SKM-1 (cell line): ENCODE measurements around the gene SLC35E2B.
"Not testable (repeated sequence)": the region's sequence is repeated elsewhere in the genome, so short reads cannot be mapped to it uniquely, and the experiment has no call there.

Source experiments
- DNase-seq: peaks from one replicate; lab custom pipeline; 2025; ENCODE audit not compliant: unreplicated experiment; lab: John Stamatoyannopoulos, UW

SLC35E2B gene

DNA sequence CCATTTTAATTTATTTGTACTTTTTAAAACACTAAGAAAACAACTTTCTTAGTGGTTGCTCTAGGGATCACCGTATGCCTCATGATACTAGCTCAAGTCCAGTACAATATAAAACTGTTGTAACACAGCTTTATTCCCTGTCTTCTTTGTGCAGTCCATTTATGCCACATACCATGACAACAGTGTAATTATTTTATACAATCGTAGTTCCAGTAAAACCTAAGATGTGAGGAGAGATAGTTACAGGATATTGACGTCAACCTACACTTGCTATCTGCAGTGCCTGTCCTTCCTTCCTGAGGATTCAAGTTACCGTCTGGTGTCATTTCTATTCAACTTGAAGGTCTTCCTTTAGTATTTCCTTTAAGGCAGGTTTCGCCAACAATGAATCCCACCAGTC lies 46.3 kb downstream of the SLC35E2B start:
- DNase-seq = not testable (repeated sequence)

DNA sequence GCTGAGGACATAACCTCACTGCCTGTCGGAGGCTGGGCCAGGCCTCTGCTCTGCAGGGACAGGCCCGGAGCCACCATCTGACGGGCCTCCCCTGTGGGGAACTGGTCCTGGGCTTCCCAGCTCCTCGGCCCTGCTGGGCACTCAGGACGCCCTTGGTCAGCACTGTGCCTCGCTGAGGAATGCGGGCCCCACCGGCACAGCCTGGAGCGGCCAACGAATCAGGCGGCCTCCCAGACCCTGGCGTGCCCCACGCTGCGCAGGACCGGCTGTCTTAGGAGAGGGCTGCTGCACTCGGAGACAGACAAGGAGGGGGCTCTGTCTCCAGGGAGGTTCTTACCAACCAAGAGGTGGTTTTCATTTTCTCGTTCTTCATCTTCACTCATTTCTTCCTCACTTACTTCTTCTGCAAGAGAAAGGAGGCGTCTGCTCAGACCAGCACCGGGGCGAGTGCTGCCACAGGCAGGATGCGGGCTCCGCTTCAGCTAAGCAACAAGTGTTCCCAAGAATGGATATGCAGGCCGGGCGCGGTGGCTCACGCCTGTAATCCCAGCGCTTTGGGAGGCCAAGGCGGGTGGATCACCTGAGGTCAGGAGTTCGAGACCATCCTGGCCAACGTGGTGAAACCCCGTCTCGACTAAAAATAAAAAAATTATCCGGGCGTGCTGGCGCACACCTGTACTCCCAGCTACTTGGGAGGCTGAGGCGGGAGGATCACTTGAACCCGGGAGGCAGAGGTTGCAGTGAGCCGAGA lies 51.7 kb downstream of the SLC35E2B start:
- not testable (repeated sequence) for DNase-seq

DNA sequence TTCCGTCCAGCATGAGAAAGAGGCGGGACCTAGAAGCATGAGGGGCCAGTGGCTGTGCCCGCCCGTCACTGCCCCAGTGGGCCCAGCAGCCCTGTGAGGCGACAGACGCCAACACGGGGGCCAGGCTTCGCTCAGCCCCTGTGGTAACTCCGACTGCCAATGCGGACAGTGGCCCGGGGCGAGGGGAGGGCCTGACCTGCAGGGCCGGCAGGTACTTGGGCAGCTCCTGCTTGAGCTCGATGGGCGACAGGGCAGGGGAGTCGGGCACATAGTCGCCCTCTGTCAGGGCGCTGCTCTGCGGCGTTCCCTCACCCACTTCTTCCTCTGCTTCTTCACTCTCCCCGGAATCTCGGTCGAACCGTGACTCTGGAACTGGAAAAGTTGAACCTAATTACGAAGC lies 52.5 kb downstream of the SLC35E2B start:
- not testable (repeated sequence) for DNase-seq

DNA sequence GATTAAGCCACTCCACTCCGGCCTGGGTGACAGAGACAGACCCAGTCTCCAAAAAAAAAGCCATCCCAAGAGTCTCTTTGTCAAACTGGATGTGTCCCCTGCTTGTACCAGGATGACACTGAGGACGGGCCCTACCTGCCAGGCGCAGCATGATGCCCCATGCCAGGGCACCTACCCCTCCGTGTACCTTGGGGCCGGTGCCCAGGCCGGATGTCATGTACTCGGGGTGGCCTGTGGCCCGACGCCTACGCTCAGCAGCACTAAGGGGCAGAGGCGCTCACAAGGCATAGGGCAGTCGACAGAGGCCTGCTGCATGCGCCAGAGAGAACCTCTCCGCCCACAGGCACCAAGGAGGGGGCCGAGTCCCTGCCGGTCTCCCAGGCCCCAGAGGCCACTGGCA lies 53.2 kb downstream of the SLC35E2B start:
- not testable (repeated sequence) for DNase-seq

DNA sequence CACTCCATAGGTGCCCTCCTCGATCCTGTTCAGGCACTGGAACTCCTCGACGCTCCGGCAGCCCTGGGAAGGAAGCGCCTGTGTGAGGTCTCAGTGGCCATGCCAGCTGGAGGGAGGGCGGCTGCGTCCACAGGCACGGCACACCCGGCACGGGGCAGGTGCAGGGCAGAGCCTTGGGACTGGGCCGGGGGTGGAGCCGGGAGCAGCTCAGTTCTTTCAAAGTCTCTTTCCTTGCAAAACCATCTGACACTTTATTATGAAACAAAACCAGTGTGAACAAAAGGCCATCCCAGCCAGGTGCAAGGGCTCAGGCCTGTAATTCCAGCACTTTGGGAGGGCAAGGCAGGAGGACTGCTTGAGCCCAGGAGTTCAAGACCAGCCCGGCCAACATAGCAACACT lies 54.1 kb downstream of the SLC35E2B start:
- not testable (repeated sequence) for DNase-seq

DNA sequence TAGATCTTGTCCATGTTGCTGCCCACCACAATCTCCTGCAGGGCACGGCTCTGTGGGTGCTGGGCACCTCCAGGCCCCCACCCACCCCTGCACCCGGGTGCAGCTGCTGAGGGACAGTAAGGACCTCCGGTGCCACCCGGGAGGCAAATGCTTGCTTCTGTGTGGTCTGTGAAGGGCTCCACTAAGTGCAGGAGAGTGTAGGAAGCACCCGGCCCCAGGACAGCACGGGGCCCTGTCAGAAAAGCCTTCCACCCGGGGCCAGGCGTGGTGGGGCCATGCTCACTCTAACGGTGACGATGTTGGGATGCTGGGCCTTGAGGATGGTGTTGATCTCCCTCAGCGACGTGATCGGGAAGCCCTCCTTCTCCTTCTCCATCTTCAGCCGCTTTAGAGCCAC lies 55.1 kb downstream of the SLC35E2B start:
- DNase-seq = not testable (repeated sequence)

DNA sequence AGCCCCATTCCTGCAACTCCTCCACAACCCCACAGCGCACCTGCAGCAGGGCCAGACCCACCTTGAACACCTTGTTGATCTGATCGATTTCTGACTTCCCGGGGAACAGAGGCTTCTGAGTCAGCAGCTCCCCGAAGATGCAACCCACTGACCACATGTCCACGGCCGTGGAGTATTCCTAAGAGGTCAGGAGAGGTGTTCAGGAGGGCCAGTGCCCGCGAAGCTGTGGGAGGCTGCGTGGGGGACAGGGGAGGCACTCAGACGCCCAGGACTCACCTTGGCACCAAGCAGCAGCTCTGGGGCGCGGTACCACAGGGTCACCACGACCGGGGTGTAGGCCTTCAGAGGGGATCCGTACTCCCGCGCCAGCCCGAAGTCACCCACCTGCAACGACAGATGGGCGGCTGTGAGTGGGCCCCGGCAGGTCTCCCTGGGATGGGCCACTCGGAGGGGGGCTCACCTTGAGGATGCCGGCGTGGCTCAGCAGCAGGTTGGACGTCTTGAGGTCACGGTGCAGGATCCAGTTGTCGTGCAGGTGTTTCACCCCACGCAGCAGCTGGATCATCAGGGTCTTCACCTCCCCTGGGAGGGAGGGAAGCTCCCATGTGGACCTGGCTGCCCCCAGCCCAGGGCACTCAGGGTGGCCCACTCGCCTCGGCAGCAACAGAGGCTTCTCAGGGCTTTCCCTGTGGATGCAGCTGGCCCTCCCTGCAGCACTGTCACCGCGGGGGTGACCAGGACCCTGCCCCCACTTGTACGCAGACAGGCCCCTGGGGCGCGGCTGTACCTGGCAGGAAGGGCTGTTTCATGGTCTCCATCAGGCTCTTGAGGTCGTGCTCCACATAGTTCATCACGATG lies 55.7 kb downstream of the SLC35E2B start:
- DNase-seq = not testable (repeated sequence)

DNA sequence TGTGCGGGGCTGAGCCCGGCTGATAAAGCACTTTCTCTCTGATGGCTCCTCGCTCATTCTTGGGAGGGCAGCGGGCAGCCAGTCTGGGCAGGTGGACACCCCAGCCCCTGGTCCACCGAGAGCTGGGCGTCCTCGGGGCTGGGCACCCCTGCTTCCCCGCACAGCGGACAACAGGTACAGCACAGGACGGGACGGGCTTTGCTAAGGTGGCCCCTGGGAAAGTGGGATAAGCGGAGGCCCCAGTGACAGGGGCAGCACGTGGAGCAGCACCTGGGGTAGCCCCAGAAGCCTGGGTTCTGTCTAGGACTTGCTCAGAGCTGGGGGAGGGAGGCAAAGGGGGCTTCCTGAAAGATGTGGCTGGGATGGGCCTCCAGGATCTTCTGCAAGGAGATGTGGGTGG lies 58.0 kb downstream of the SLC35E2B start:
- not testable (repeated sequence) for DNase-seq

DNA sequence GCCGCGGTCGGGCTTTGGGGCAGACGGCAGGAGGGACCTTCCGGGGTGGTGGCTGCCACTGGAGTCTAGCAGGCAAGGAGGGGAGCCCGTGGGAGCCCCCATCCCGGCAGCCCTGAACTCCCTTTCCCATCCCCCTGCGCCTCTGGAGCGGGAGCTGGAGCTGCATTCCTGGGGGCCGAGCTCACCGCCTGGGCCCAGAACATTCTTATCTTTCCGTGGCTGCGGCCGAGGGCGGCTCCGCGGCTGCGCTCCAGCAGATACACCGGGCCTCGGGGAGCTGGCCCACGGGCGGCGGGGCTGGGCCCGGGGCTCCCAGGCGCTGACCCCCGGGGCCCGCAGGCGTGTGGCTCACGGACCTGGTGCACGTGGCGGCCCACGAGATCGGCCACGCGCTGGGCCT lies 59.2 kb downstream of the SLC35E2B start:
- not testable (repeated sequence) for DNase-seq

DNA sequence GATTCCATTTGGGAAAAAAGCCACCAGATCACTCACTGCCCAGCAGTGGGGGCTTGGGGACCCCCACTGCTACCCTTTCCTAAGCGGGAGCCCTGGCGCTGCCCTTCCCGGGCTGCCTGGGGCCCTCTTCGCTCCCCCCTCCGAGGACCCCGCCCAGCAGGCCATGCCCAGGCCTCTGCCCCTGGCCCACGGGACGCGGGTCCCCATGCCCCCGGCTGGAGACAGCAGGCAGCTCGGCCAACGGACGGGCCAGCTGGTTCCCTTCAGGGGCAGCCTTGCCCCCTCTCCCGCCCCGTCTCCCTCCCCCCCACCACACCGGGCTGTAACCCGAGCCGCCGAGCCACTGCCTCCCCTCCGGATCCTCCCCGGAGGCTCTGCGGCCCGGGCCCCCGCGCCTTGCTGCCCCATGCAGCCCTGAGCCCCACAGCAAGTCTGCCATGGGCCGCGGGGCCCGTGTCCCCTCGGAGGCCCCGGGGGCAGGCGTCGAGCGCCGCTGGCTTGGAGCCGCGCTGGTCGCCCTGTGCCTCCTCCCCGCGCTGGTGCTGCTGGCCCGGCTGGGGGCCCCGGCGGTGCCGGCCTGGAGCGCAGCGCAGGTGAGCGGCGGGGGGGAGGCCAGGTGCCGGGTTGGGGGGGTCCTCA lies 60.7 kb downstream of the SLC35E2B start, which contains the start of gene MMP23B:
TSS of gene MMP23B (plus strand) at position 392 of the 639 bp plus-strand sequence. CDS start at position 438, 46 bp downstream.
- no peak for DNase-seq

DNA sequence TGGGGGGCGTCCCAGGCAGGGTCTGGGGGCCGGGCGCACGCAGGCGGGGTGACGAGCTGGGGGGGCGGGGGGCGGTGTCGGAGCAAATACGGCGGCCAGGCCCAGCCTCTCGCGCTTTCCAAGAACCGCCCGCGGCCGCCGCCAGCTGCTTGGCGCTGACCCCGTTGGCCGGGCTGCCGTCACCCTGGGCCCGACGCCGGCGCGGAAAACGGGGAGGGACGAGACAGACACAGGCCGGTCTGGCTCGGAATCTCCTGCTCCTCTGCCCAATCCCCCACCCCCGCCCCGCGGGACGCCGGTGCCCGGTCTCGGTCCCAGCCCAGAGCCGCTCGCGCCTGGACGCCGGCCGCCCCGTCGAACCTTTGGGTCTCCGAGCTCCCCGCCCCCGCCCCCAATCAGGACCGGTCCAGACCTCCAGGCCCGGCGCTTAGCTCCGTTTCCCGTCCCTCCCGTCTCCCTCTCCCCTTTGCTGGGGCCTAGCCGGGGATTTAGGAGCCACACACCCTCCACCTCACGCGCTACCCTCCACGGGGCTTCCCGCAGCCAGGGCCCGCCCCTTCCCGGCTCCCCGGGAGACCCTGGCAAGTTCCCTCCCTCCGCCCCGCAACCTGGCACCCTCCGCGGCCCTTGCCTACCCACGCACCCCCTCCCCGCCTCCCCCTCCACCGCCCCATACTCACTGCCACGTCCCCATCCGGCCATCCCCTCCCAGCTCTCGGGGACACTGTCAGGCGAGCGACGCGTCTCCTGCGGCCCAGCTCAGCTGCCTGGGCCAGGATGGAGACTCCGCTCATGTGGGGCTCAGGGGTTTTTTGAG lies 61.4 kb downstream of the SLC35E2B start:
- no peak for DNase-seq

DNA sequence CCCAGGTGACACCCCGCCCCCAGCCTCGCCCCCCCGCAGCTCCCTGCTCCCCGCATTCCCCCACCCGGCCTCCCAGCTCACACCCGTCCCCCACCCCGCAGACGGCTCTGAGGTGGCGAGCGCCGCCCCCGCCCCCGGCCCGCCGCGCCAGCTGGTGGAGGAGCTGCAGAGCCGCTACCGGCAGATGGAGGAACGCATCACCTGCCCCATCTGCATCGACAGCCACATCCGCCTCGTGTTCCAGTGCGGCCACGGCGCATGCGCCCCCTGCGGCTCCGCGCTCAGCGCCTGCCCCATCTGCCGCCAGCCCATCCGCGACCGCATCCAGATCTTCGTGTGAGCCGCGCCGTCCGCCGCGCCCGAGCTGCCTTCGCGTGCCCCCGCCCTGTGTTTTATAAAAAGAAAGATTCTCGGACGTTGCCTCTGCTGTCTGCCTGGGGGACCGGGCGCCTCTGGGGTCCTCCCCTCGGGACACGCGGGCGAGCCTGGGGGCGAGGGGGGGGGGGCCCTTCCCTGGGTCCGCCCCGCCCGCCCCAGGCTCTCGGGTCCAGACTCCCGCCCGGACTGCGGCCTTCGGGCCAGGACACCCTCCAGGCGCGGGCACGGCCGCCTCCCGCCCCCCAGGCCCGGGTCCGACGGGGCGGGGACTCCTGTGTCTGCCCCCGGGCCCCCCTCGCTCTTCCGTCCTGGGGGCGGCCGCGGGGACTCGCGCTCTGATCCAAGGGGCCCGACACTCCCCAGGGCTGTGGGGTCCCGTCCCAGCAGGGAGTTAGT lies 62.2 kb downstream of the SLC35E2B start:
- no peak for DNase-seq

DNA sequence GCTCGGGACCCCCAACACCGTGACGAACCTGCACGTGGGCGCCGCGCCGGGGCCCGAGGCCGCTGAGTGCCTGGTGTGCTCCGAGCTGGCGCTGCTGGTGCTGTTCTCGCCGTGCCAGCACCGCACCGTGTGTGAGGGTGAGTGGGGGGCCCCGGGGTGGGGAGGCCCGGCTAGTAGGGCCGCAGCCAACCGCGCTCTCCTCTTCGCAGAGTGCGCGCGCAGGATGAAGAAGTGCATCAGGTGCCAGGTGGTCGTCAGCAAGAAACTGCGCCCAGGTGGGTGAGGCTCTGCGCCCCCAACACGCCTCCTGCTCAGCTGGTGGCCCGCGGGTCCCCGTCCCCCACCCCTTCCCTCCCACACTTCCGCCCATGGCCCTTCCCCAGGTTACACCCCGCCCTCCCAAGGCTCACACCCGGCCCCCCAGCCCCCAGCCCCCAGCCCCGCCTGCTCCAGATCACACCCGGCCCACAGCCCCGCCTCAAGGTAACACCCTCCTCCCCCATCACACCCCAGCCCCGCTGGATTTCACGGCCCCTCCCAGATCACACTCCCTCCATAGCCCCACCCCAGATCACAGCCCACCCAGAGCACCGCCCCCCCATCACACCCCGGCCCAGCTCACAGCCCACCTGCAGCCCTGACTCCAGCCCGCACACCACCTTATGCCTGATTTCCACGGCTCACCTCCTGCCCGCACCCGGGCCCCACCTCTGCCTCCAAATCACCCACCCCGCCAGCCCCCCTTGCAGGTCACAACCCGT lies 63.0 kb downstream of the SLC35E2B start:
- no peak for DNase-seq

DNA sequence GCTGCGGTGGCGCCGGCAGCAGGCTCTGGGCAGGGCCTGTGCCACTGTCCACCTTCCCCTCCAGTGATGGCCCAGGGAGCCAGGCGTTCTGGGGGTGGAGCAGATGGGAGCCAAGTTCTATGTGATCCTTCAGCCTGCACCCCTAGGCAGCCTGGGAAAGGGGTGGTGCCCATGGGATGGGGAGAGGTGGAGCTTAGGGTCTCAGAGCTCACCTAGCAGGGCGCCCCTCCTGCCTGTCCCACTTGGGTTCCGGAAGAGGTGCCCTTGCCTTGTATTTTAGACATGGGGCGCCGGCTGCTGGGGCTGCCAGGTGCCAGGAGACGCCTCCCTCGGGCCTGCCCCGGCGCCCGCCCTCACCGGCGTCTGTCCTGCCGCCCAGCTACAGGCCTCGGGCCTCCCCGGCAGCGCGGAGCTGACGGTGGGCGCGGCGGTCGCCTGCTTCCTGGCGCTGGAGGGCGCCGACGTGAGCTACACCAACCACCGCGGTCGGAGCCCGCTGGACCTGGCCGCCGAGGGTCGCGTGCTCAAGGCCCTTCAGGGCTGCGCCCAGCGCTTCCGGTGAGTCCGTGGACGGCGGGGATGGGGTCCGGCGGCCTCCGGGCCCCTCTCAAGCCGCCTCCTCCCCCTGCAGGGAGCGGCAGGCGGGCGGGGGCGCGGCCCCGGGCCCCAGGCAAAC lies 63.7 kb downstream of the SLC35E2B start:
- DNase-seq = no peak

DNA sequence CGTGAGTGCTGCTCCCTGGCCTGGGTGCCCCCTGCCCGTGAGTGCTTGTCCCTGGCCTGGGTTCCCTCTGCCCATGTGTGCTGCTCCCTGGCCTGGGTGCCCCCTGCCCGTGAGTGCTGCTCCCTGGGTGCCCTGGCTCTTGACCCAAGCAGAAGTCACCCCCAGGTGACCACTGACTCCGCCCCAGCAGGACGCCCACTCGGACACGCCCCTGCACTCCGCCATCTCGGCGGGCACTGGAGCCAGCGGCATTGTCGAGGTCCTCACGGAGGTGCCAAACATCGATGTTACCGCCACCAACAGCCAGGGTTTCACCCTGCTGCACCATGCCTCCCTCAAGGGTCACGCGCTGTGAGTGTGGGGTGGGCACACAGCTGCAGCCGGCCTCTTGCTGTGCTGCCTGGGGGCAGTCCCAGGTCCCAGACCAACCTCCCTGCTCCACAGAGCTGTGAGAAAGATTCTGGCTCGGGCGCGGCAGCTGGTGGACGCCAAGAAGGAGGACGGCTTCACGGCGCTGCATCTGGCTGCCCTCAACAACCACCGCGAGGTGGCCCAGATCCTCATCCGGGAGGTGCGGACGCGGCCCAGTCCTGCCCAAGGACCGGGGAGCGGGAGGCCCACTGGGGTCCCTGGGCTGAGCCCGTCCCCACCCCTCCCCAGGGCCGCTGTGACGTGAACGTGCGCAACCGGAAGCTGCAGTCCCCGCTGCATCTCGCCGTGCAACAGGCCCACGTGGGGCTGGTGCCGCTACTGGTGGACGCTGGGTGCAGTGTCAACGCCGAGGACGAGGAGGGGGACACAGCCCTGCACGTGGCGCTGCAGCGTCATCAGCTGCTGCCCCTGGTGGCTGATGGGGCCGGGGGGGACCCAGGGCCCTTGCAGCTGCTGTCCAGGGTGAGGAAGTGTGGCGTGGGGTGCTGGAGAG lies 64.5 kb downstream of the SLC35E2B start:
- no peak for DNase-seq

DNA sequence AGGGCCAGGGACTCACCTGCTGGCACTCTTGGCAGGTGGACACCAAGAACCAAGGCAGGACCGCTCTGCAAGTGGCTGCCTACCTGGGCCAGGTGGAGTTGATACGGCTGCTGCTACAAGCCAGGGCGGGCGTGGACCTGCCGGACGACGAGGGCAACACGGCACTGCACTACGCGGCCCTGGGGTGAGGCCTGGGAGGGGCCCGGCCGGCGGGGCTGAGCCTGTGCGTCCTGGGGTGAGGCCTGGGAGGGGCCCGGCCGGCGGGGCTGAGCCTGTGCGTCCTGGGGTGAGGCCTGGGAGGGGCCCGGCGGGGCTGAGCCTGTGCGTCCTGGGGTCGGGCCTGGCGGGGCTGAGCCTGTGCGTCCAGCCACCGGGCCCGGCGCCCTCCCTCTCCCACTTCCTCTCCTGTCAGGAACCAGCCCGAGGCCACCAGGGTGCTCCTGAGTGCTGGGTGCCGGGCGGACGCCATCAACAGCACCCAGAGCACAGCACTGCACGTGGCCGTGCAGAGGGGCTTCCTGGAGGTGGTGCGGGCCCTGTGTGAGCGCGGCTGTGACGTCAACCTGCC lies 65.2 kb downstream of the SLC35E2B start:
- DNase-seq = no peak
